Neutrophil (primary cell): ENCODE results near the gene GASK1A.
"Not testable (repeated sequence)": the region's sequence is repeated elsewhere in the genome, so short reads cannot be mapped to it uniquely, and the experiment has no call there.

ENCODE experiments used
- H3K27ac ChIP-seq: fragments of 200-600 bp; sonication (generic); 2 replicates; pipeline ENCODE4 v1.5.1; 2016; ENCODE audit warnings: mild to moderate bottlenecking, moderate library complexity
- H3K27me3 ChIP-seq: fragments of 200-600 bp; sonication (generic); 2 replicates; pipeline ENCODE4 v1.6.0; 2016; ENCODE audit warnings: mild to moderate bottlenecking
- H3K36me3 ChIP-seq: fragments of 200-600 bp; sonication (generic); 2 replicates; pipeline ENCODE4 v1.5.1; 2017
- H3K4me1 ChIP-seq, 2 experiments: fragments of 200-600 bp in 1 of 2; sonication (generic) in 1 of 2; 1 replicate in 1 of 2; 2 replicates in 1 of 2; pipeline versions ENCODE4 v1.5.1 to v1.6.1; 2013 to 2016; ENCODE audit warnings: low read depth in 1 of 2, low read length in 1 of 2, mild to moderate bottlenecking in 1 of 2, moderate library complexity in 1 of 2; ENCODE audit not compliant: control insufficient read depth in 1 of 2, insufficient read depth in 1 of 2
- H3K4me3 ChIP-seq, 2 experiments: fragments of 200-600 bp in 1 of 2; sonication (generic) in 1 of 2; 1 replicate in 1 of 2; 2 replicates in 1 of 2; pipeline ENCODE4 v1.5.1; 2013 to 2016; ENCODE audit warnings: low read depth in 1 of 2, low read length in 1 of 2, mild to moderate bottlenecking in 1 of 2, moderate library complexity in 1 of 2
- H3K9me3 ChIP-seq: fragments of 200-600 bp; sonication (generic); 2 replicates; pipeline ENCODE4 v1.5.1; 2016
- TF ChIP-seq, protein P1 (sequence below): fragments of 200-600 bp; sonication (generic); IDR thresholded peaks from 2 replicates; pipeline ENCODE4 v1.5.1; 2016; ENCODE audit warnings: antibody characterized with exemption

The GASK1A gene

DNA sequence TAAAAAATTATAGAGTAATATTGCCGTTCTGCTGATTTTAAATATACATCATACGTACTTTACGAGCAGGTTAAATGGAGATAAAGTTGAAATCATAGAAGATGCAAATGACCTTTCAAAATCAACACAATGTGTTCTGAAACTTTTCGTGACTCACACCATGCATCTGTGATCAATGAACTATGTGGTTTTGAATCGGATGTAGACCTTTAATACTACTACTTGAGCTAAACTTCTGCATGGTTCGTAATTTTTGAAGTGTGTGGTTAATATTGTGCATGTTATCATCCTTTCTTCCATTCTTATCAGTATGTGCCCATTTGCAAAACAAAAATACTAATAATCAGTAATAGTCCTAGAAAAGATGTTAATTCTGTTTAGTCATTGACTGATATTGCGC lies 58.9 kb downstream of the GASK1A start:
- Histone ChIP-seq H3K4me1 (no peaks in the 10 kb centered on the region), H3K27me3 (no peaks in the 10 kb centered on the region), H3K9me3 (no peaks in the 10 kb centered on the region), H3K27ac (no peak overlapping the region), H3K36me3 (no peaks in the 10 kb centered on the region), H3K4me3 (no peak overlapping the region)
- TF ChIP-seq, protein P1, sequence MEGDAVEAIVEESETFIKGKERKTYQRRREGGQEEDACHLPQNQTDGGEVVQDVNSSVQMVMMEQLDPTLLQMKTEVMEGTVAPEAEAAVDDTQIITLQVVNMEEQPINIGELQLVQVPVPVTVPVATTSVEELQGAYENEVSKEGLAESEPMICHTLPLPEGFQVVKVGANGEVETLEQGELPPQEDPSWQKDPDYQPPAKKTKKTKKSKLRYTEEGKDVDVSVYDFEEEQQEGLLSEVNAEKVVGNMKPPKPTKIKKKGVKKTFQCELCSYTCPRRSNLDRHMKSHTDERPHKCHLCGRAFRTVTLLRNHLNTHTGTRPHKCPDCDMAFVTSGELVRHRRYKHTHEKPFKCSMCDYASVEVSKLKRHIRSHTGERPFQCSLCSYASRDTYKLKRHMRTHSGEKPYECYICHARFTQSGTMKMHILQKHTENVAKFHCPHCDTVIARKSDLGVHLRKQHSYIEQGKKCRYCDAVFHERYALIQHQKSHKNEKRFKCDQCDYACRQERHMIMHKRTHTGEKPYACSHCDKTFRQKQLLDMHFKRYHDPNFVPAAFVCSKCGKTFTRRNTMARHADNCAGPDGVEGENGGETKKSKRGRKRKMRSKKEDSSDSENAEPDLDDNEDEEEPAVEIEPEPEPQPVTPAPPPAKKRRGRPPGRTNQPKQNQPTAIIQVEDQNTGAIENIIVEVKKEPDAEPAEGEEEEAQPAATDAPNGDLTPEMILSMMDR: no peak

DNA sequence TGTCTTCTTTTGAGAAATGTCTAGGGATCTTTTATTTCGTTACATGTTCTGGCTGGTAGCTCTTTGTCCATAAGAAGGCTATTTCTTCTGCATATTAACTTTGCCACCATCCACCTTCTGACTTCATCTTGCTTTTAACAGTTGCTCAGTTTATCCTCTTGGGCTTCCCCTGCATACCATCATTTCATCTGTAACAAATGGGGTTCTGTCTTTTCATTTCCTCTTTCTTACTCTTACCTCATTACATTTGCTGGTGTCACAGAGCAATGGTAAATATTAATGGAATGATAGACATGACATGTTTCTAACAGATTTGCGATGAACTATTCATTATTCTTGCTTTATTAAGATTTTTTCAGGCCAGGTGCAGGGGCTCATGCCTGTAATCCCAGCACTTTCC lies 62.4 kb downstream of the GASK1A start:
- TF ChIP-seq, protein P1: no peak
- Histone ChIP-seq H3K4me3 (no peak overlapping the region), H3K9me3 (peaks cover 6% of the 10 kb centered on the region), H3K27ac (no peak overlapping the region), H3K27me3 (no peaks in the 10 kb centered on the region), H3K4me1 (no peaks in the 10 kb centered on the region), H3K36me3 (no peaks in the 10 kb centered on the region)

DNA sequence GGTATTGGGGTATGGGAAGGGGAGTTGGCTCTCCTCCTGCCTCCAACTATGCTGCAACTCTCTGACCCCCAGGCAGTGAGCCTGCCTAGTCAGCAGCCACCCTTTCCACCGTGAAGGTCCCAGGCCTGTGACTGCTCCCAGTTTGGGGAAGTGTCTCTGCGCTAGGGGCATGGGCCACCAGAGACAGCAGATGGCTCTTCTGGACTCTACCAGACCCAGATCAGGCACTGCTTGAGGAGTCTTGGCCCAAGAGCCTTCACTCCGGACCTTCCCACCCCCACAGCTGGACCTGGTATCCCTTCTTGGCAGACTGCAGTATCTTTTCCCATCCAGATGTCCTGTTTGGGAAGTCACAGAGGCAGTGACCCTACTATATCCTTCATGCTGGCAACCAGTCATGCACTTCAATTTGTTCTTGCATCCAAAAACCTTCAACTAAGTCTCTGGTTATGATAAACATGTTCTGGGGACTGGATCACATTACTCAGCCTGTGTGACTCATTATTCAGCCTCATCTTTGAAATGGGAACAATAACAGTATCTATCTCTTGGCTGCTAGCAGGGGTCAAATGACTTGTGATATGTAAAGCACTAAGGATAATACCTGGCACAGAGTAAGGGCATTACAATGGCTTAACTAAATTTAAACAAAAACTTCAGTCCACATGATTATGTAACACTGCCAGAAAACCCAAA lies 64.1 kb downstream of the GASK1A start:
- H3K27ac ChIP-seq: no peak overlapping the region
- no peaks in the 10 kb centered on the region for H3K36me3 ChIP-seq
- H3K27me3 ChIP-seq: no peaks in the 10 kb centered on the region
- no peaks in the 10 kb centered on the region for H3K4me1 ChIP-seq
- H3K4me3 ChIP-seq: no peak overlapping the region
- TF ChIP-seq, protein P1: no peak
- H3K9me3 ChIP-seq: peaks cover 6% of the 10 kb centered on the region

DNA sequence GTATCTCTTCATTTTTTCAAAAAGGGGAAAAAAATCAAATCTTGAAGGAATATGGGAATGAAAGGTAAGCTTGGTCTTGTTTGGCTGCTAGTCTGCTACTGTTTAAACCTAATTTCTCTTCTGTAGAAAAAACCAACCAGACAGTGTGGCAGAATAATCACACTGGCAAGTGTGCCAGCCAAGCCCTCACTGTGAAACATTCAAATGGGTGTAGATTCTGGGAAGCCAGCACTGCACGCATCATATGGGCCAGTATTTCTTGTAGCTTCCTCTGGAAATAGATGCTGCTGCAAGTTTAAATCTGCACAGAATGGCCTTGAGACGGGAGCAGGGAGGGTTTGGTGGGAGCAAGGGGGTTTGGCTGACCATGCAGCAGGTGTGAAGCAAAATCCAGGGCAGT lies 64.7 kb downstream of the GASK1A start:
- H3K4me3 ChIP-seq: no peak overlapping the region
- peaks cover 6% of the 10 kb centered on the region for H3K9me3 ChIP-seq
- H3K4me1 ChIP-seq: no peaks in the 10 kb centered on the region
- H3K27me3 ChIP-seq: no peaks in the 10 kb centered on the region
- H3K27ac ChIP-seq: no peak overlapping the region
- TF ChIP-seq, protein P1: no peak
- no peaks in the 10 kb centered on the region for H3K36me3 ChIP-seq

DNA sequence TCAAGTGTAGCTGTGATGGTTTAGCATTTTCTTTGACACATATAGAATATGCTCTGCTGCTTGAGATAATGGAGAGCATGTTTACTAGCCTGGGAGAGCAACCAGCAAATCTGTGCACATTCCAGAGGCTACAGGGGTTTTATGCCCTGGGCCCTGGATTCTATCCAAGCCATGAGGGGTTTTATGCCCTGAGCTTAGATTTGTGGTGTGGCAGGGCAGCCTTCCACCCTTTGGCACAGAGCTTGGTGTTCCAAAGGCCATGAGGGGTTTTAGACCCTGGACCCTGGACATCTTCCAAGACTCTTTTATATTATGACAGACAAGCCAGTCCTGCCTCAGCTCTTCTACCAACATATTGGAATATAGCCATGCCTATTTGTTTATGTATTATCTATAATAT lies 66.0 kb downstream of the GASK1A start:
- not testable (repeated sequence) for H3K27me3 ChIP-seq, H3K36me3 ChIP-seq, H3K27ac ChIP-seq, H3K4me3 ChIP-seq, H3K9me3 ChIP-seq, H3K4me1 ChIP-seq

DNA sequence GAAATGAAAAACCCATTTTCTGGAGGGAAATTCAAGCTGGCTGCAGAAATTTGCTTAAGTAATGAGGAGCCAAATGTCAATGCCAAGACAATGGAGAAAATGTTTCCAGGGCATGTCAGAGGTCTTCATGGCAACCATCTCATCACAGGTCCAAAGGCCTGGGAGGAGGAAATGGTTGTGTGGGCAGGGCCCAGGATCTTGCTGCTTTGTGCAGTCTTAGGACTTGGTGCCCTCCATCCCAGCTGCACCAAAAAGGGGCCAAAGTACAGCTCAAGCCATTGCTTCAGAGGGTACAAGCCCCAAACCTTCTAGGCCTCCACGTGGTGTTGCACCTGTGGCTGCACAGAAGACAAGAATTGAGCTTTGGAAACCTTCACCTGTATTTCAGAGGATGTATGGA lies 67.5 kb downstream of the GASK1A start:
- Histone ChIP-seq H3K4me3 (no peak overlapping the region), H3K36me3 (no peaks in the 10 kb centered on the region), H3K27ac (no peak overlapping the region), H3K9me3 (peaks cover 6% of the 10 kb centered on the region), H3K27me3 (no peaks in the 10 kb centered on the region), H3K4me1 (no peaks in the 10 kb centered on the region)
- TF ChIP-seq, protein P1: no peak
